BLaER1 treated with 17β-estradiol and CSF1 and Interleukin-3, amounts not matched to agents 10 nM and 100 nM (cell line): ENCODE results near the gene EHD4.

ENCODE experiments used
- H3K27ac ChIP-seq, 11 experiments: shearing (Covaris generic); formaldehyde crosslinking; 2 replicates each; pipeline ENCODE4 v1.8.1; 2022
- H3K27me3 ChIP-seq, 11 experiments: shearing (Covaris generic); formaldehyde crosslinking; 2 replicates each; pipeline ENCODE4 v1.8.1; 2022
- H3K36me3 ChIP-seq, 11 experiments: shearing (Covaris generic); formaldehyde crosslinking; 2 replicates each; pipeline ENCODE4 v1.8.1; 2022
- H3K4me1 ChIP-seq, 10 experiments: shearing (Covaris generic); formaldehyde crosslinking; 2 replicates each; pipeline ENCODE4 v1.8.1; 2022
- H3K4me2 ChIP-seq, 11 experiments: shearing (Covaris generic); formaldehyde crosslinking; 2 replicates each; pipeline ENCODE4 v1.8.1; 2022
- H3K4me3 ChIP-seq, 10 experiments: shearing (Covaris generic); formaldehyde crosslinking; 2 replicates each; pipeline ENCODE4 v1.8.1; 2022
- H3K9ac ChIP-seq, 11 experiments: shearing (Covaris generic); formaldehyde crosslinking; 2 replicates each; pipeline ENCODE4 v1.8.1; 2022
- H3K9me3 ChIP-seq, 11 experiments: shearing (Covaris generic); formaldehyde crosslinking; replicated peaks in 1 of 11; 2 replicates each; pipeline ENCODE4 v1.8.1; 2022
- H4K20me1 ChIP-seq, 11 experiments: shearing (Covaris generic); formaldehyde crosslinking; 2 replicates each; pipeline ENCODE4 v1.8.1; 2022
- Cebpa-rat ChIP-seq, 11 experiments: shearing (Covaris generic); IDR thresholded peaks; 2 replicates each; pipeline ENCODE4 v1.8.1; 2022

EHD4 gene

GRCh38 chr15:41933326-41933725 is 39.0 kb downstream of the EHD4 start:
- TF ChIP-seq Cebpa-rat (IDR thresholded peaks at IDR 0.05), result no peak
- Histone ChIP-seq H3K27me3 (no peaks in the 10 kb centered on the region), H3K9ac (peak overlapping the region in 2 of 11 experiments; percentile 49 to 66; a peak in 1 of 22 replicates), H4K20me1 (peaks cover 0 to 51% (median 4%) of the 10 kb centered on the region in 11 experiments; a peak in 6 of 22 replicates), H3K4me2 (peak overlapping the region; percentile 68 to 91 (median 82); a peak in 20 of 22 replicates), H3K36me3 (peaks cover 0 to 14% (median 0%) of the 10 kb centered on the region in 11 experiments; a peak in 6 of 22 replicates), H3K4me3 (no peak overlapping the region), H3K9me3 (no peaks in the 10 kb centered on the region), H3K4me1 (peaks cover 93 to 100% (median 96%) of the 10 kb centered on the region in 10 experiments), H3K27ac (peak overlapping the region in 1 of 11 experiments; percentile 67; a peak in 2 of 22 replicates)

DNA sequence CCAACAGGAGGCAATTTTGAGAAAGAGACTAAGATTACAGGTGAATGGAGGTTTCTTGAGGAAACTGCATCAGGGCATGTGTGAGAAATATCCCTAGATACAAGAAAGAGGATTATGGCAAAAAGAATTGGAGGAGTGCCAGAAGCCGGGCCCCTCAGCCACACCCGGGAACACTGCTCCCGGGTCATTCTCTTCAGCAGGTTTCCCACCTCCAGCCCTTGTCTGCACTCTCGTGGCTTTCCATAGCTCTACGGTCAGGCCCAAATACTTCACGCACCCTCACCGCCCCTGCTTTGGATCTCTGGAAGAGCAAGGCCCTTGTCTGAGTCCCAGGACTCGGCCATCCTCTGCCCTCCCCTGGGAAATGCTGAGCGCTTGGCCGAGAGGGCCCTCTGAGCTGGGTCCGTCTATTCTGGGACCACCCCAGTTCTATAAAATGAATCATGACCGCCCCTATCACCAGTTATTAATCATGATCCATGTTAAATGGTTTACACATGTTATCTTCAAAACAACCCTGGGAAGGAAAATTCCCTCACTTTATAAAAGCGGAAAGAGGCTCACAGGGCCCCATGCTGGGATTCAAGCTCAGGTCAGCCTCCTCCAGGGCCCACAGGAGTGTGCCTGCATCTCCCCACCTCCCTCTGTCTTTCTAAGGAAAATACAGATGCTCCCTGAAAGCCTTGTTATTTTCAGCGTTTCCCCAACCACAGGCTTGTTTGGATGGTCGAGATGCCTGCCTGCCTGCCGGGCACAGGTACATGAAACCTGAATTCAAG is 39.7 kb downstream of the EHD4 start:
- Histone ChIP-seq H3K4me1 (peaks cover 93 to 100% (median 96%) of the 10 kb centered on the region in 10 experiments), H3K36me3 (peaks cover 0 to 11% (median 0%) of the 10 kb centered on the region in 11 experiments; a peak in 5 of 22 replicates), H3K4me3 (no peak overlapping the region), H4K20me1 (peaks cover 0 to 53% (median 4%) of the 10 kb centered on the region in 11 experiments; a peak in 6 of 22 replicates), H3K27me3 (no peaks in the 10 kb centered on the region), H3K4me2 (peak overlapping the region in 9 of 11 experiments; percentile 5 to 89 (median 73); a peak in 8 of 22 replicates), H3K9ac (no peak overlapping the region), H3K27ac (no peak overlapping the region), H3K9me3 (no peaks in the 10 kb centered on the region)
- no peak for TF ChIP-seq Cebpa-rat (IDR thresholded peaks at IDR 0.05)

DNA sequence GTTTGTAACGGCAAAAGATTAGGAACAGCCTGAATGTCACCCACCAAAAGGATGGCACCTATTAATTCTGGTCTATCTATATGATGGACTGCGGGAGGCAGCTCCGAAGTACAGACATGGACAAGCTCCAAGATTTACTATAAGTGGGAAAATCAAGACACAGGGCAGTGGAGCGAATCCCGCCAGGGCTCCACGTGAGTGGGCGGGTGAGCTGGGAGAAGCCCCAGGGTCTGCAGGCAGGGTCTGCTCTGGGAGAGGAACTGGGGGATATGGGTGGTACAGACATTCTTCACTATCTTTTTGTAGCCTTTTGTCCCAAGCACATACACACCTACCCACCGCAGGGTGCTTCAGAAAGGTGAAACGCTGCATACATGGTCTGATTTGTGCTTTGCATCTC is 40.3 kb downstream of the EHD4 start:
- no peak overlapping the region for H3K9ac ChIP-seq
- H3K4me3 ChIP-seq, result no peak overlapping the region
- H3K27ac ChIP-seq, result no peak overlapping the region
- peaks cover 93 to 100% (median 96%) of the 10 kb centered on the region in 10 experiments for H3K4me1 ChIP-seq
- H4K20me1 ChIP-seq, result peaks cover 0 to 56% (median 4%) of the 10 kb centered on the region in 11 experiments; a peak in 6 of 22 replicates
- TF ChIP-seq Cebpa-rat (IDR thresholded peaks at IDR 0.05), result no peak
- H3K4me2 ChIP-seq, result peak overlapping the region in 10 of 11 experiments; percentile 5 to 87 (median 20); a peak in 7 of 22 replicates
- H3K9me3 ChIP-seq, result no peaks in the 10 kb centered on the region
- H3K27me3 ChIP-seq, result no peaks in the 10 kb centered on the region
- H3K36me3 ChIP-seq, result peaks cover 0 to 11% (median 0%) of the 10 kb centered on the region in 11 experiments; a peak in 5 of 22 replicates

DNA sequence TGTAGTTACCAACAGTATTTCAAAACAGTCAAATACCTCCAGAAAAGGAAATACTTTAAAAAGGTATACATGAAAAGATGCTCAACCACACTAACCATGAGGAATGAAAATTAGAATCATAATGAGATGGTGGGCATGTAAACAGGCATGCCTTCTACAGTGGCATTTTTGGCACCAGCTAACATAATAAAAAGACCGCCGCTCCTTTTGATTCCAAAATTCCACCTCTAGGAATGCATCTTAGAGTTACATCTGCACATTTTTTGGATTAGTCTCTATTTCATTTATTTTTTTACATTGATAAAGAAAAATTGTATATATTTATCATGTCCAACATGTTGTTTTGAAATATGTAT is 41.5 kb downstream of the EHD4 start:
- Histone ChIP-seq H3K4me3 (no peak overlapping the region), H3K4me1 (peaks cover 94 to 100% (median 96%) of the 10 kb centered on the region in 10 experiments), H3K36me3 (peaks cover 0 to 11% (median 0%) of the 10 kb centered on the region in 11 experiments; a peak in 5 of 22 replicates), H3K27ac (peak overlapping the region in 4 of 11 experiments; percentile 27 to 72 (median 57); a peak in 8 of 22 replicates), H4K20me1 (peaks cover 0 to 61% (median 4%) of the 10 kb centered on the region in 11 experiments; a peak in 8 of 22 replicates), H3K27me3 (no peaks in the 10 kb centered on the region), H3K9ac (no peak overlapping the region), H3K4me2 (peak overlapping the region; percentile 83 to 96 (median 87)), H3K9me3 (no peaks in the 10 kb centered on the region)
- TF ChIP-seq Cebpa-rat (IDR thresholded peaks at IDR 0.05), result no peak

- Histone ChIP-seq H3K9me3 (no peaks in the 10 kb centered on the region), H3K4me3 (no peak overlapping the region), H3K9ac (no peak overlapping the region), H3K4me2 (peak overlapping the region; percentile 83 to 96 (median 87)), H3K4me1 (peaks cover 94 to 100% (median 96%) of the 10 kb centered on the region in 10 experiments), H4K20me1 (peaks cover 0 to 58% (median 3%) of the 10 kb centered on the region in 11 experiments; a peak in 8 of 22 replicates), H3K36me3 (peaks cover 0 to 16% (median 0%) of the 10 kb centered on the region in 11 experiments; a peak in 5 of 22 replicates), H3K27ac (peak overlapping the region in 6 of 11 experiments; percentile 7 to 72 (median 57); a peak in 9 of 22 replicates), H3K27me3 (no peaks in the 10 kb centered on the region)
- peak in 3 of 11 experiments; percentile 13 to 26 (median 17); a peak in 1 of 22 replicates for TF ChIP-seq Cebpa-rat (IDR thresholded peaks at IDR 0.05)
Measured at GRCh38 chr15:41930221-41930866, 42.0 kb downstream of the EHD4 start.

GRCh38 chr15:41928637-41929620 is 43.4 kb downstream of the EHD4 start:
- H3K27ac ChIP-seq, result peak overlapping the region in 10 of 11 experiments; percentile 24 to 78 (median 70); a peak in 21 of 22 replicates
- peaks cover 88 to 100% (median 96%) of the 10 kb centered on the region in 10 experiments for H3K4me1 ChIP-seq
- peaks cover 0 to 52% (median 0%) of the 10 kb centered on the region in 11 experiments; a peak in 7 of 22 replicates for H4K20me1 ChIP-seq
- no peaks in the 10 kb centered on the region for H3K27me3 ChIP-seq
- H3K36me3 ChIP-seq, result peaks cover 0 to 30% (median 6%) of the 10 kb centered on the region in 11 experiments; a peak in 10 of 22 replicates
- no peaks in the 10 kb centered on the region for H3K9me3 ChIP-seq
- H3K4me2 ChIP-seq, result peak overlapping the region; percentile 83 to 96 (median 87)
- H3K9ac ChIP-seq, result peak overlapping the region; percentile 5 to 53 (median 29); a peak in 18 of 22 replicates
- TF ChIP-seq Cebpa-rat (IDR thresholded peaks at IDR 0.05), result no peak
- H3K4me3 ChIP-seq, result peak overlapping the region in 7 of 10 experiments; percentile 10 to 24 (median 19); a peak in 5 of 20 replicates

GRCh38 chr15:41928100-41928499 is 44.3 kb downstream of the EHD4 start:
- H4K20me1 ChIP-seq, result peaks cover 0 to 45% (median 0%) of the 10 kb centered on the region in 11 experiments; a peak in 7 of 22 replicates
- peaks cover 0 to 38% (median 6%) of the 10 kb centered on the region in 11 experiments; a peak in 11 of 22 replicates for H3K36me3 ChIP-seq
- peak overlapping the region in 9 of 11 experiments; percentile 9 to 59 (median 29); a peak in 17 of 22 replicates for H3K9ac ChIP-seq
- peaks cover 88 to 100% (median 96%) of the 10 kb centered on the region in 10 experiments for H3K4me1 ChIP-seq
- peaks cover 0 to 3% (median 0%) of the 10 kb centered on the region in 11 experiments; a peak in 2 of 22 replicates for H3K9me3 ChIP-seq
- peak overlapping the region in 4 of 10 experiments; percentile 10 to 24 (median 20); a peak in 3 of 20 replicates for H3K4me3 ChIP-seq
- peak overlapping the region; percentile 83 to 96 (median 87) for H3K4me2 ChIP-seq
- H3K27me3 ChIP-seq, result no peaks in the 10 kb centered on the region
- peak overlapping the region; percentile 2 to 78 (median 70); a peak in 20 of 22 replicates for H3K27ac ChIP-seq
- TF ChIP-seq Cebpa-rat (IDR thresholded peaks at IDR 0.05), result no peak
